Activated naive CD4-positive, alpha-beta T cell treated with anti-CD3 and anti-CD28 coated beads, Interleukin-2, amount 50 U/mL, for 16 hours (primary cell): Measurements from ENCODE around the gene SLC4A4.

Source experiments
- DNase-seq: peaks from one replicate; pipeline ENCODE4 v3.0.0-alpha.2; 2020

Gene SLC4A4

GRCh38 chr4:71338846-71339593, at the start of gene SLC4A4:
Gene SLC4A4 (plus strand): TSS chr4:71339020.
- DNase-seq: no peak

- no peak for DNase-seq
These were observed 48.7 kb upstream of the SLC4A4 start for GRCh38 chr4:71290074-71290473.

- DNase-seq: no peak
These were observed 48.3 kb upstream of the SLC4A4 start for GRCh38 chr4:71290476-71290875.

GRCh38 chr4:71292228-71292627, 46.6 kb upstream of the SLC4A4 start:
- no peak for DNase-seq

GRCh38 chr4:71293705-71294104, 45.1 kb upstream of the SLC4A4 start:
- DNase-seq: no peak

GRCh38 chr4:71294301-71294700, 44.5 kb upstream of the SLC4A4 start:
- DNase-seq: no peak

GRCh38 chr4:71296945-71297344, 41.9 kb upstream of the SLC4A4 start:
- no peak for DNase-seq

- DNase-seq: no peak
These were observed 38.5 kb upstream of the SLC4A4 start for GRCh38 chr4:71300362-71300761.

- no peak for DNase-seq
These were observed 37.9 kb upstream of the SLC4A4 start for GRCh38 chr4:71300964-71301363.

GRCh38 chr4:71303287-71303686, 35.5 kb upstream of the SLC4A4 start:
- DNase-seq: no peak

- no peak for DNase-seq
These were observed 35.0 kb upstream of the SLC4A4 start for GRCh38 chr4:71303850-71304249.

- DNase-seq: no peak
These were observed 34.5 kb upstream of the SLC4A4 start for GRCh38 chr4:71304289-71304850.

- no peak for DNase-seq
These were observed 31.1 kb upstream of the SLC4A4 start for GRCh38 chr4:71307729-71308128.

GRCh38 chr4:71322425-71322824, 16.4 kb upstream of the SLC4A4 start:
- DNase-seq: no peak

- DNase-seq: no peak
These were observed 5.5 kb upstream of the SLC4A4 start for GRCh38 chr4:71333368-71333767.

- DNase-seq: no peak
These were observed 4.9 kb upstream of the SLC4A4 start for GRCh38 chr4:71333960-71334359.

- DNase-seq: no peak
These were observed 4.3 kb upstream of the SLC4A4 start for GRCh38 chr4:71334465-71334882.

- no peak for DNase-seq
These were observed 5.0 kb downstream of the SLC4A4 start for GRCh38 chr4:71343670-71344466.

- no peak for DNase-seq
These were observed 7.9 kb downstream of the SLC4A4 start for GRCh38 chr4:71346710-71347109.

GRCh38 chr4:71348586-71348985, 9.8 kb downstream of the SLC4A4 start:
- no peak for DNase-seq

GRCh38 chr4:71355045-71355444, 16.2 kb downstream of the SLC4A4 start:
- no peak for DNase-seq

- no peak for DNase-seq
These were observed 17.2 kb downstream of the SLC4A4 start for GRCh38 chr4:71355971-71356370.

- no peak for DNase-seq
These were observed 18.3 kb downstream of the SLC4A4 start for GRCh38 chr4:71356924-71357663.
